GM23338 (cell line): Measurements from ENCODE around the gene BYSL. TPM values are rescaled to one million over a fixed set of nuclear protein-coding genes. Genes with fewer than 3 reads are reported as not detected.

Experiments
- ATAC-seq: fragments of 200-7000 bp; cut with Tn5 transposase; 3 replicates; pipeline ENCODE4 v1.9.1; 2020
- DNase-seq: peaks from one replicate; pipeline ENCODE4 v3.0.0-alpha.2; 2015; ENCODE audit warnings: low spot score
- H2AFZ ChIP-seq: fragments of 200-600 bp; sonication (generic); 2 replicates; pipeline ENCODE4 v1.8.0; 2016; ENCODE audit warnings: antibody characterized with exemption, mild to moderate bottlenecking, moderate library complexity
- H3F3A ChIP-seq: fragments of 200-600 bp; sonication (generic); replicated peaks from 2 replicates; pipeline ENCODE4 v1.8.0; 2017; ENCODE audit warnings: antibody characterized with exemption, mixed run types, low read depth
- H3K27ac ChIP-seq: fragments of 200-600 bp; sonication (generic); 2 replicates; pipeline ENCODE4 v1.6.1; 2016; ENCODE audit warnings: low read depth
- H3K27me3 ChIP-seq: fragments of 200-600 bp; sonication (generic); 2 replicates; pipeline ENCODE4 v1.8.0; 2016; ENCODE audit warnings: mild to moderate bottlenecking, mixed run types, moderate library complexity; ENCODE audit not compliant: insufficient read depth
- H3K36me3 ChIP-seq: fragments of 200-600 bp; sonication (generic); 2 replicates; pipeline ENCODE4 v1.8.0; 2016; ENCODE audit warnings: mild to moderate bottlenecking; ENCODE audit not compliant: insufficient read depth
- H3K4me1 ChIP-seq: fragments of 200-600 bp; sonication (generic); 2 replicates; pipeline ENCODE4 v1.8.0; 2016; ENCODE audit warnings: mild to moderate bottlenecking, moderate library complexity; ENCODE audit not compliant: insufficient read depth
- H3K4me2 ChIP-seq: fragments of 200-600 bp; sonication (generic); 2 replicates; pipeline ENCODE4 v1.7.1; 2017; ENCODE audit warnings: mixed run types
- H3K4me3 ChIP-seq: fragments of 200-600 bp; sonication (generic); 2 replicates; pipeline ENCODE4 v1.6.1; 2016; ENCODE audit warnings: mixed run types
- H3K79me2 ChIP-seq: fragments of 200-600 bp; sonication (generic); replicated peaks from 2 replicates; pipeline ENCODE4 v1.8.0; 2017; ENCODE audit warnings: mild to moderate bottlenecking; ENCODE audit not compliant: insufficient read depth
- H3K9me2 ChIP-seq: fragments of 200-600 bp; sonication (generic); 2 replicates; pipeline ENCODE4 v1.8.0; 2017; ENCODE audit not compliant: insufficient read depth
- H4K20me1 ChIP-seq: fragments of 200-600 bp; sonication (generic); replicated peaks from 2 replicates; pipeline ENCODE4 v1.8.0; 2017; ENCODE audit warnings: mild to moderate bottlenecking; ENCODE audit not compliant: insufficient read depth
- H3K27ac Mint-ChIP-seq: 2 replicates; pipeline ENCODE4 v1.8.0; 2020; ENCODE audit warnings: inconsistent platforms, mild to moderate bottlenecking, moderate library complexity, mixed read lengths
- H3K27me3 Mint-ChIP-seq: 3 replicates; pipeline ENCODE4 v1.8.0; 2022; ENCODE audit warnings: low read depth, mild to moderate bottlenecking, moderate library complexity, mixed read lengths, inconsistent platforms; ENCODE audit not compliant: insufficient read depth, poor library complexity
- H3K36me3 Mint-ChIP-seq: 3 replicates; pipeline ENCODE4 v1.8.0; 2021; ENCODE audit warnings: low read depth, mild to moderate bottlenecking, inconsistent platforms, moderate library complexity, mixed read lengths
- H3K4me1 Mint-ChIP-seq: 3 replicates; pipeline ENCODE4 v1.8.0; 2020; ENCODE audit warnings: mild to moderate bottlenecking, inconsistent platforms, mixed read lengths
- H3K4me3 Mint-ChIP-seq: 3 replicates; pipeline ENCODE4 v1.8.0; 2021; ENCODE audit warnings: moderate library complexity, mild to moderate bottlenecking, inconsistent platforms, mixed read lengths
- H3K9me3 Mint-ChIP-seq: 3 replicates; pipeline ENCODE4 v1.8.0; 2020; ENCODE audit warnings: moderate library complexity, mild to moderate bottlenecking, inconsistent platforms, mixed read lengths
- CREB1 ChIP-seq: fragments of 250-450 bp; sonication (Bioruptor Pico); IDR thresholded peaks from 2 replicates; pipeline ENCODE4 v1.5.0; 2020; ENCODE audit warnings: low read depth, mild to moderate bottlenecking, moderate library complexity
- CTCF ChIP-seq, 2 experiments: fragments of 200-600 bp in 1 of 2; sonication (generic) in 1 of 2; conservative IDR thresholded peaks; 2 replicates each; pipeline versions ENCODE4 v1.5.1 to v1.6.1; 2016 to 2017; ENCODE audit warnings: antibody characterized with exemption in 2 of 2, low read depth in 2 of 2, mild to moderate bottlenecking in 2 of 2, moderate library complexity in 1 of 2
- ETS1 ChIP-seq: IDR thresholded peaks from 2 replicates; pipeline ENCODE4 v1.6.1; 2016; ENCODE audit warnings: antibody characterized with exemption
- EZH2phosphoT487 ChIP-seq: fragments of 200-600 bp; sonication (generic); IDR thresholded peaks from one replicate; pipeline ENCODE4 v1.8.1; 2018; ENCODE audit warnings: antibody characterized with exemption; ENCODE audit not compliant: unreplicated experiment
- JUNB ChIP-seq: IDR thresholded peaks from one replicate; pipeline ENCODE4 v1.6.1; 2016; ENCODE audit warnings: antibody characterized with exemption; ENCODE audit not compliant: unreplicated experiment
- NANOG ChIP-seq: IDR thresholded peaks from 2 replicates; pipeline ENCODE4 v1.6.1; 2016; ENCODE audit warnings: antibody characterized with exemption, borderline replicate concordance
- POLR2AphosphoS5 ChIP-seq: IDR thresholded peaks from 2 replicates; pipeline ENCODE4 v1.6.1; 2016; ENCODE audit warnings: antibody characterized with exemption, low read depth
- REST ChIP-seq: IDR thresholded peaks from one replicate; pipeline ENCODE4 v1.6.1; 2018; ENCODE audit warnings: antibody characterized with exemption; ENCODE audit not compliant: unreplicated experiment
- STAT1 ChIP-seq: IDR thresholded peaks from one replicate; pipeline ENCODE4 v1.6.1; 2016; ENCODE audit warnings: antibody characterized with exemption; ENCODE audit not compliant: unreplicated experiment
- ZNF114 ChIP-seq: fragments of 250-450 bp; sonication (Bioruptor Pico); IDR thresholded peaks from 2 replicates; pipeline ENCODE4 v1.5.0; 2020; ENCODE audit warnings: mild to moderate bottlenecking, moderate library complexity
- ZNF331 ChIP-seq: fragments of 250-450 bp; sonication (Bioruptor Pico); IDR thresholded peaks from 2 replicates; pipeline ENCODE4 v1.5.0; 2020; ENCODE audit warnings: low read depth, mild to moderate bottlenecking, moderate library complexity
- polyA plus RNA-seq: library from polyadenylated mRNA; unstranded; fragments of >200 nt; fragmentation: Nextera tagmentation; extraction: Ambion mirVana; gene quantifications from 2 replicates; pipeline ENCODE4 v1.2.1, GENCODE V29; 2016
- total RNA-seq: library from RNA; depleted of rRNA; stranded (reverse); fragments of >200 nt; shearing (Covaris generic); gene quantifications from 2 replicates; pipeline ENCODE4 v1.2.3, GENCODE V29; 2014

BYSL gene
- total and polyA plus RNA-seq, 2 experiments from 2014 or later: 33.7 to 35.3 TPM

- H3K4me3 ChIP-seq: peak overlapping the region; percentile 98
Observed at GRCh38 chr6:41938590-41939175, 17.4 kb downstream of the BYSL start.

GRCh38 chr6:41939176-41939847 is 18.0 kb downstream of the BYSL start:
- Histone ChIP-seq H3K4me1 (peaks cover 33% of the 10 kb centered on the region), H3K4me3 (peak overlapping the region; percentile 98), H3F3A (peaks cover 47% of the 10 kb centered on the region), H3K36me3 (peaks cover 4% of the 10 kb centered on the region; the same call in 1 of the 2 replicates), H3K79me2 (0 out of 2 replicates have a peak, but pooled peaks cover 6% of the 10 kb centered on the region), H3K4me2 (peak overlapping the region; percentile 99), H3K27ac (peak overlapping the region; percentile 87), H3K27me3 (no peaks in the 10 kb centered on the region), H2AFZ (0 out of 2 replicates have a peak overlapping the region, but pooled peaks have one; percentile 7), H3K9me2 (no peaks in the 10 kb centered on the region), H4K20me1 (peaks cover 17% of the 10 kb centered on the region)
- Mint-ChIP-seq H3K27me3 (peaks cover 26% of the 10 kb centered on the region), H3K9me3 (no peaks in the 10 kb centered on the region), H3K27ac (peak overlapping the region; percentile 59), H3K4me3 (peak overlapping the region; percentile 91), H3K4me1 (peaks cover 39% of the 10 kb centered on the region), H3K36me3 (peaks cover 18% of the 10 kb centered on the region)
- DNase-seq (peak; percentile 69), ATAC-seq (peak; percentile 20)
- no peak for TF ChIP-seq ETS1
- TF ChIP-seq REST: no peak
- no peak for TF ChIP-seq STAT1
- TF ChIP-seq ZNF114 (CRISPR knock-in tag): no peak
- no peak for TF ChIP-seq EZH2phosphoT487
- no peak for TF ChIP-seq CREB1
- no peak for TF ChIP-seq POLR2AphosphoS5

More at GRCh38 chr6:41938590-41939175, 17.4 kb downstream of the BYSL start:
- Histone ChIP-seq H3K36me3 (peaks cover 8% of the 10 kb centered on the region), H3K9me2 (no peaks in the 10 kb centered on the region), H4K20me1 (peaks cover 24% of the 10 kb centered on the region), H3K27ac (peak overlapping the region; percentile 87), H3K4me1 (peaks cover 33% of the 10 kb centered on the region), H3K27me3 (no peaks in the 10 kb centered on the region), H3K4me2 (peak overlapping the region; percentile 99), H3K79me2 (0 out of 2 replicates have a peak, but pooled peaks cover 6% of the 10 kb centered on the region), H3F3A (peaks cover 49% of the 10 kb centered on the region), H2AFZ (0 out of 2 replicates have a peak overlapping the region, but pooled peaks have one; percentile 7)
- TF ChIP-seq POLR2AphosphoS5 (no peak), CREB1 (no peak), JUNB (no peak), ZNF331 (no peak), STAT1 (no peak), EZH2phosphoT487 (no peak), CTCF (conservative IDR thresholded peaks at IDR 0.05; ENCODE audit: low read depth in 2 of 2) (peak in 1 of 2 experiments; percentile 32; a peak in 2 of 4 replicates), NANOG (no peak)
- H3K4me3 Mint-ChIP-seq: peak overlapping the region; percentile 91
- peaks cover 39% of the 10 kb centered on the region for H3K4me1 Mint-ChIP-seq
- peak overlapping the region; percentile 34 for H3K27ac Mint-ChIP-seq
- ATAC-seq (no peak), DNase-seq (no peak)
- H3K36me3 Mint-ChIP-seq: peaks cover 25% of the 10 kb centered on the region
- H3K27me3 Mint-ChIP-seq: peaks cover 26% of the 10 kb centered on the region
- no peaks in the 10 kb centered on the region for H3K9me3 Mint-ChIP-seq
